Activated T-helper 9 cell treated with anti-CD3 and anti-CD28 coated beads, Interleukin-2, amount 50 U/mL, for 16 hours (primary cell): ENCODE data around the gene GRIK2.
"Not testable (repeated sequence)": the region's sequence is repeated elsewhere in the genome, so short reads cannot be mapped to it uniquely, and the experiment has no call there.

ENCODE experiments used
- DNase-seq: peaks from one replicate; pipeline ENCODE4 v3.0.0-alpha.2; 2020; ENCODE audit warnings: low read depth

GRIK2 gene

DNA sequence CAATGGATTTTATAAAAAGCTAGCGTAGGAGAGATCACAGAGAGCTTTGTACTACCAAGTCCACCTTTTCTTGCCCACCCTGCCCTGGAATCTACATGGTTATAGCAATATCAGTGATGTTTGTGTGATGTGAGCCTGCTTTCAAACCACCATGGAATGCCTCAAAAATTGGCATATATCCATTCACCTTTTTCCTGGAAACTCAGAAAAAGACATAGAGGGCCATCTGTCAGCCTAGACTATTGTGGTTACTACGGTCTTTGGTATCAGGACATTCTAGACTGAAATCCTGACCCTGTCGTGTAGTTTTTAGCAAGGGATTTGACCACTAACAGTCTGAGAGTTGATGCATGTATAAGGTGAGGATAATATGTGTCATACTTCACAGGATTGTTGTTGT, 239.6 kb downstream of the GRIK2 start:
- no peak for DNase-seq

DNA sequence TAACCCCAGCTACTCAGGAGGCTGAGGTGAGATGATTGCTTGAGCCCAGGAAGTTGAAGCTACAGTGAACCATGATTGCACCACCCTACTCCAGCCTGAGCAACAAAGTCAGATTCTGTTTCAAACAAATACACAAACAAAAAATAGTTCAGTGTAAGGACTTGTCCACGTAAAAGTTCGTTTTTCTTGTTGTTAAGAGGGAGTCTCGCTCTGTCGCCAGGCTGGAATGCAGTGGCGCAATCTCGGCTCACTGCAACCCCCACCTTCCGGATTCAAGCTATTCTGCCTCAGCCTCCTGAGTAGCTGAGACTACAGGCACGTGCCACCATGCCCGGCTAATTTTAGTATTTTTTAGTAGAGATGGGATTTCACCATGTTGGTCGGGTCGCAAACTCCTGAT, 245.4 kb downstream of the GRIK2 start:
- DNase-seq = not testable (repeated sequence)

DNA sequence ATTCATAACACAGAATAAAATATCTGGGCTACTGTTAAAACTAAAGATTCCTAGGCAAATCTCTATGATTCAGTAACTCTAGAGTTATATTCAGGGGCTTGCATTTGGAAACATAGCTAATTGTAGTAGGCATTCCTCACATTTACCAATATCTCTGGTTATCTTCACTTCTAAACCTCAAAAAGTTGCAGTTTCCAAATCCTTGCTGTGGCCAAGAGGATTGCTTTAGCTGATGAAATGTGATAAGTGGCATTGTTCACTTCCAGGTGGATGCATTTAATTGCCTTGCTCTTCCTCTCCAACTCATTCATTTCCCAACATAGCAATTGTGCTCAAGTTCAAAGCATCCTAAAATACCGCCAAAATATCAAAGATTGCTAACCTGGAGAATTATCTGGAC, 246.6 kb downstream of the GRIK2 start:
- no peak for DNase-seq

DNA sequence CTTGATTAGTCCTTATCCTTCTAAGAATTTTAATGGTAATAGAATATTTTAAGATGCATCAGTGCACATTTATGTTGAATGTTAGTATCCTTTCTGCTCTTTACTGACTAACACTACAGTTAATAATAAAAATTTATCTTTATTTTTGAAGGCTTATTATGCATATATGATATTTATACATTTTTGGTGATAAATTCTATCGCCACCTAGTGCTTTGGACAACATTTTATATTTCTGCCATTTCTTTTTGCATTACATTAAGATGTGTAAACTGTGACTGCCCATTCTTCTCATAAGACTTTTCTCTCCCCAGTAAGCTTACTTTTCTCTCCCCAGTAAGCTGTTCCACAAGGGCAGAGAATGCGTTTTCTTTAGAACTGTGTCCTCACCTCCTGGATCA, 252.3 kb downstream of the GRIK2 start:
- no peak for DNase-seq

DNA sequence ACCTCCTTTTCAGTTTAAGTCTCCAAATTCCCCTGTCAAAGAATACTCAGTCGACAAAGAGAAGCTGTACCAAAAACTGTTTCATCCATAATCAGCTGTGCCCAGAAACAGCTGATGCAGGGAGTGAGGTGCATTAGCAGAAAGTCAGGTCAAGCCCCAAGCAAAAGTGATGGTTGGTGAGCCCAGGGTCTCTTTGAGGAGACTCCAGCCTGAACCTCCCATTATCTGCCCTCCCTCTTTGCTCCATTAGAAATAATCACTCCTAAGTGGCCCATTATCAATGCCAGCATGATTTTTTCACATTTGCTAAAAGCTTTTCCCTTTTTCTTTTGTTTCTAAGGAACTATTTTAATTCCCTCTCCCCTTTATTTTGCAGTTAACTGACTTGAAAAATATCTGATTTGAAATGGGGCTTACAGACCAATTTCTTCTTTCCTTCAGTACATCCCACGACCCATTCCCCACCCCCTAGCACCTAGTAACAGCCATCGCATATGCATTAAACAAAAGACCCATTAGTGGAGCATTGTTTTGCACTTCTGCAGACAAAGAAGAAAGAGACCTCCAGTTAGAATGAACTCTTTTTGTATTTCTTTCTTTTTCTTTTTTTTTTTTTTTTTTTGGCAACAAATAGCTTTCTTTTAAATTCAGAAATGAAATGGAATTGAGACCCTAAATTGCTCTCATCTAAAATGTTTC, 257.0 kb downstream of the GRIK2 start:
- no peak for DNase-seq

DNA sequence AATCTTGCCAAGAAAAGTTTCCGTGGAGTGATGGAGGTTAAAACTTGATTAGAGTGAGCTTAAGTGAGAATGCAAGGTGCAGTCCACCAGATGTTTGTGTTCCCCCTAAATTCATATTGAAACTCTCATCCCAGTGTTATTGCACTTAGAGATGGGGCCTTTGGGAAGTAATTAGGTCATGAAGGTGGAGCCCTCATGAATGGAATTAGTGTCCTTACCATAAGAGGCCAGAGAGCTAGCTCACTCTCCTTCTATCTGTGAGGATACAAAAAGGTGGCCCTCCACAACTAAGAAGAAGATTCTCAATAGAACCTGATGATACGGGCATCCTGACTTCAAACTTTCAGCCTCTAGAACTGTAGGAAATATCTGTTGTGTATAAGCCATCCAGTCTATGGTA, 258.6 kb downstream of the GRIK2 start:
- no peak for DNase-seq

DNA sequence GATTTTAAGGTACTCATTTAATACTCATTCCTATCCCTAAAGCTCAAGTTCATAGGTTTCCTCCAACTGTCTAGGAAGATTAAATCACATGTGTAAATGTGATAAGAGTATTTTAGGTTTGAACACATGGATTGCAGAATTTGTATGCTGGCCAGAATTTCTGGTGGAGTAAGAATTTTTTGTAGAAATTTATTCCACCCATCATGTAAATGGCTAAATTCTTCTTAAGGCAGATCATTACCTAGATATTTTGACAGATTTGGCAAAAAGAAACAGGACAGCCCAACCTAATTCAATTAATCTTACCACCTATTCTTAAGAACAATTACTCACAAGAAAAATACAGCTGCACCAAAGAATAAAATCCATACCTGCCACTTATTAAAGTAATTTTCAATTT, 261.6 kb downstream of the GRIK2 start:
- DNase-seq = no peak

DNA sequence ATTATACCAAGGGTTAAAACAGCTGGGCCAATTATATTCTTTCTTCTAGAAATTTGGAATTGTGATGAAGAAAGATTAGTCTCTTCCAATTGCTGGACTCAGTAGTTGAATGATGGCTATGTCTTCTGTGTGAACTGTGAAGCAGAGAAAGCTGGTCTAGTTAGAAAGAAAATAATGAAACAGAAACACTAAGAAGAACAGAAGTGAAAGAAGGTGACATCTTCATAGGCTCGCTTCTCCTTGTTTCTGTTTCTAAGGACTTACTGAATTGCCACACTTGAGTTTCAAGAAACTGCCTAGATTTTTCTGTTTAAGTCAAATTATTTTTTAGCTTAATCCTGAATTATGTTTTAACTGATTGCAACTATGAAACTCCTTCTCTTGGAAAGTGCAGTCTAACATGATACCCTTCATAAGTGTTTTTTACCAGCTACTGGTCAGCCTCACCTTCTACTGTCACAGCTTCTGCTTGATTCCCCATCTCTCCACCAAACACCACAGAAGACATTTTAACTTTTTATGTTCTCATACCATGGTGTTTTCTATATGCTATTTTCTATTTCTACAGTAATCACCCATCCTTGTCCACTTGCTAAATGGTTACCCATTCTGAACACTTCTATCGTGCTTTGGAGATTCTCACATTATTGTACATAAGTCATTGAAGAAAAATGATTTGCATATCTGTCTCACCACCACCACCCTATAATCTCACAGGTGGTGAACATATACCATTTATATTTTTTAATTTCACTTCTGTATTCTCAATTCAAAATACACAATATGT, 268.8 kb downstream of the GRIK2 start:
- DNase-seq = no peak

DNA sequence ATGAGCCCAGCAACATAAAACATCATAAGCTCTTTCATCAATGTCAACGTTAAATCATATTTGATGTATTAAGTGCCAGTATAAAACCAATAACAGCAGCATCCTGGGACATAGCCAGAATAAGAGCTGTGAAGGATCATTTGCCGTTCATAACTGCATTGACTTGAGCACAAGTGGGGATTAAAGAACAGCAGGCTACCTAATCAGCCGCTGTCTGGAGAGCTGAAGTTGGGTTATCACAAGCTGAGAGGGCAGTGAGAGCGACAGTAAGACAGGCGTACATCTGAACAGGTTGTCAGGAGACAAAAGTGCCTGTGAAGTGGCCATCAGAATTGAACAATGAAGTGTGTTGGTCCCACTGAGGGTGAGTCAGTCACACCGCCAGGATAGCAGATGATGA, 269.6 kb downstream of the GRIK2 start:
- DNase-seq = no peak

DNA sequence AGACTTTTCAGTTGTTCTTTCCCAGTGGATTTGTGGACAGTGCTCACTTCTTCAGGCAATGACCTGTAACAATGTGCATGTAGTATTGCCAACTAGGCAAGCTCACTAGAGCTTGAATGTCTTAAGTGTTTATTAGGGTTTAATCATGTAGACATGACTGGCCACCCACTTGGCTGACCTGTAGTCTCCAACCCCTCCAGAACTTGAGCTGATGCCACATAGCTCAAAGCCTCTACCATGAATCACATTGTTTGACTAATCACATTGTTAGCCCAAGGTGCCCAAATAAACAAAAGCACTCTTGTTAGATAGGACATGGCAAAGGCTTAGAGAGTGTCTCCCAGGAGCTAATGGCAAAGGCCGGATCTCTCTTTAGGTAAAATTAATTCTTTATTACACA, 272.7 kb downstream of the GRIK2 start:
- no peak for DNase-seq

DNA sequence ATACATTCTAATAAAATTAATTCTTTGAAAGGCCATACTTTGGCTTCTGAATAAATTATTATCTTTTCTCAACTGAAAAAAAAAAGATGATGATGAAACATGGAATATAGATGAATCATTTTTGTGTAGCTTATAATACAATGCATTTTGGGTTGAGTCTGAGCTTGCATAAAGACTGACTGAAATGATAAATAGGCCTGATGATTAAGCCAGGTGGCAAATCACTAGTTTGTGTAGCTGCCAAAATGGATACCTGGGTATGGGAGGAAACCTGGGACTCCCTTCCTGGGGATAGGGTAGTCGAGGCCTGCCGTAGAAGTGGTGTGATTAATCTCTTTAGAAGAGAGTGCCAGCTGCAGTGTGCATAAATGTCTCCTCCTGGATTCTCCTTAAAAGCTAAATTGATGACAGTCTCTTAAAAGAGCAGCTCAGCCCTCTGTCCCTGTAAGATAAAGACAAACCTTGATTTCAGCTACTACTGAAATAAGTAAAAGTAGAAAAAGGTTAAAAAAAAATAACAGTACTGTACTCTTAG, 275.1 kb downstream of the GRIK2 start:
- DNase-seq = no peak

DNA sequence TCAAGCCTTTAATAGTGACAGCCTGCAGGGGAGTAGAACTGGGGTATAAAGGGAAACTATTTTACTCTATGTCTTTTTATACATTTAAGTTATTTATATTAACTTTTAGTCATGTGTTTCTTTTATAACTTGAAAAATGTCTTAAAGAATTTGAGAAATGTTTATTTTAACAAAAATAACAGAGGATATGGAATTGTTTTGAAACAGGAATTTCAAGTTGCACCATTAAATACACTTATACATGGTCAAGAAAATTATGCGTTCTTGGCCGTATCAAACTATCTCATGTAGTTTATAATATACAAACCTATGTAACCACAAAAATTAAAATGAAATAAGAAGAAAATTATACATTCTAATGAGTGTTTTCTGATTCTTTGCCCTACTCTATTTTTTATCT, 282.7 kb downstream of the GRIK2 start:
- no peak for DNase-seq

DNA sequence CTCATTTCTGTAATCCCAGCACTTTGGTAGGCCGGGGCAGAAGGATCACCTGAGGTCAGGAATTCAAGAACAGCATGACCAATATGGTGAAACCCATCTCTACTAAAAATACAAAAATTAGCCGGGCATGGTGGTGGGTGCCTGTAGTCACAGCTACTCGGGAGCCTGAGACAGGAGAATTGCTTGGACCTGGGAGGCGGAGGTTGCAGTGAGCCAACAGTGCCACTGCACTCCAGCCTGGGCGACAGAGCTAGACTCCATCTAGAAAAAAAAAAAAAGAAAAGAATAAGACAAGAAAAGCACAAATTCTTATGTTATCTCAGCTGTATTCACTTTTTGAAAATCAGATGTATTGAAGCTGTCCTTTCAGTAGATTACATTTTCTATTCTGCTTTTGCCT, 289.4 kb downstream of the GRIK2 start:
- no peak for DNase-seq

DNA sequence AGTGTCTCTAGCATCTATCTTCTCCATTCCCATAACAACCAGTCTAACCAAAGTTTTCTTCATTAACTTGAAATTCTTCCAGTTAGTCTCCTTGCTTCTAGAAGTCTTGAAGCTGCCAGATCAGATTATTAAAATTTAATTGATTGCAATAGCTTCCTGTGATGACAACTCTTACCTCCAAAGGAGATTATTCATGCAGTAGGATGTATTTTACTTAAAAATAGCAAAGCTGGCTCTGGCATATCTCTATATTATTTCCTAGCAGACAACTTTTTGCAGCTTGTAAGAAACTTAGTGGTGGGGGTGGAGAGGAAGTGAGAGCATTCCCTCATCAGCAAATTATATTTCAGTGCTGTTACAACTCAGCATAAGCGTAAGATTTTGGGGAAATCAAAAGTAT, 290.4 kb downstream of the GRIK2 start:
- DNase-seq = no peak

DNA sequence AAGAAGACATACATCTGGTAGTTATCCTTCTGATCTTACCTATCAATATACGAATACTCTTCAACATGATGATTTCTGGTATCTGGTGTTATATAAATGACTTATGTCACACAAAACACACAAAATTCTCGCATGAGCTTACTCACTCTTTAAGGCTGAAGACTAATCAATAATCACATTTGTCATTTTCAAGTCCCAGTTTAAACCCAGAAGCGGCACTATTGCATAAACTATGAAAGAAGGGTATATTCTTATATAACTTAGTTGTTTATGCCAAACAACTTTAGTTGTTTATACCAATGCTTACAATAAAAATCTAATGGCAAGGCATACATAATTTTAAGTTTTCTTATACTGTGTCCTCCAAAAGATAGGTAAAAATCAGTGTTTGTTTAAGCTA, 293.1 kb downstream of the GRIK2 start:
- no peak for DNase-seq

DNA sequence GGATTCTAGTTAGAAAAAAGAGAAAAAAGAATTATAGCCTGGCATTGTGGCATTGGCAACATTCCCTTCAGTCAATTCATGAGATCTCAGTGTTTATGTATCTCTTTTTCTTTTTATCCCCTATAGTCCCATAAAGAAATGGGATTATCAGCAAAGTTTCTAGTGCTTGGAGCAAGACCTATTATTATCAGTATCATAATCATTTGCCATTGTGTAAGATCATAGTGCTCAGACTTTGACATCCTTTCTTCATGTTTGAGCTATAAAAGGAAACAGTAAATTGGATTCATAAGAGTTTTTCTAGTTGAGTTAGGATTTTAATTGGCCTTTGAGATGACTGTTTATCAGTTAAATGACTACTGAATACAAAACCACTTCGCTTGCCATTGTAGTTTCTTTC, 295.6 kb downstream of the GRIK2 start:
- no peak for DNase-seq

DNA sequence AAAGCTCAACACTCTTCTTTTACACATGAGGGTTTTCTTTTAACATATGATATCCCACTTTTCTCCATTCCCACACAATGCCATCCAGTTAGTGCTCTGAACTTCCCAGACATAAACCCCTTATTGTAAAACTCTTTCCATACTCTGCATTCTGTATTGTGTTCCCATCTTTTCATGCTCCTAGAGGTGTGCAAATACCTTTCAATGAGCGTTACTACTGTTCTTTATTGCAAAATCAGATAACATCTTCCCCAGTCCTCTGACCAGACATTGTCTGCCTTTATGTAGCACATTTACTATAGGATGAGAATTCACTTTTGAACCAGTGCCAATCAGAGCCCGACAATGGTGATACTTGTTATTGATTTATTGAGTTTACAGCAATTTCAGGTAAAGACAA, 296.2 kb downstream of the GRIK2 start:
- DNase-seq = no peak

DNA sequence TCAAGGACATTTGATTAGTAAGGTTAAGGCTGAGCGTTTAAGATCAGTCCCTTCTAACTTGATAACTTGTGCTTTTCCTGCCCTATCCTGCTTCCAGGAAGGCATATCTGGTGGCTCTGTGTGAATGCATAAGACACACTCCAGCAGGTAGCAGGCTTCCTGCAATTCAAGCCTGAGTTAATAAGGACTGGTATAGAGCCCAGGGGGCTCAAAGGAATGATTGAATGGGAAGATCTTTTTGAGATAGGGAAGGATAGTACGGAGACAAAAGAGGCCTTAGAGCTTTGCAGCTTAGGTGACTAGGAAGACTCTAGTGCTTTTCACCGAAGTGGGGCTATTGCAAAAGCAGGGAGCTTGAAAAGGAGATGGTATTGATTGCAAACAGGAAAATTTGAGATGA, 307.1 kb downstream of the GRIK2 start:
- no peak for DNase-seq

DNA sequence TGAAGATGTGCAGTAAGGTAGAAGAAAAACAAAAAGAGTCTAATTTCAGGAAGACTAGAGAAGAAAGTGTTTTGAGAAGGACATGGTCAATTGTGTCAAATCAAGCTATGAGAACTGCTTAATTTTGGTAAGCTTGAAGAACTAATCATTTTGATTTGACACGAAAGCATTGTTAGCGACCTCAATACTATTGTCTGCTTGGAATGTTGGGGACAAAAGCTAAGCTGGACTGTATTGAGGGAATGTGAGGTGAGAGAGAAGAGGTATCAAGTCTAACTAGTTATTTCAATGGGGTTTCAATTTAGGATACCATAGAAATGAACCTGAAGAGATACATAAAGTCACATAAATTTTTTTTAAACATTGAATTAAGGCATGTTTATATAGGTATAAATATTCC, 309.8 kb downstream of the GRIK2 start:
- DNase-seq = no peak

DNA sequence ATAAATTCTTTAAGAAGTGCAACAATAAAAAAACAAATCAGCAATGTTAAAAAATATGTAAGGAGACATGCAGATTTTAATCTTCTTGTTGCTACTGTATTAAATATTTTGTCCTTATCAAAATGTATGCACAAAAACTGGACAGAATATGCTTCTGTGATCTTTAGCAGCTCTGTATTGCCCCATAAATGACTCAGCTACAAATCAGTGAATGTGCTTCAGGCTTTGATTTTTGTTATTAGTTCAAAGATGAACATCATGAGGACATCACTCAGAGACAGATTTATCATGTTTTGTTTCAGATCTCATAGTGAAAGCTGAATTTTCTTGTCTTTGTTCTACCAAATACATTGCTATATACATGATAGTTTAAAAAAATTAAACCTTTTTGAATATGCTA, 312.4 kb downstream of the GRIK2 start:
- DNase-seq = no peak

DNA sequence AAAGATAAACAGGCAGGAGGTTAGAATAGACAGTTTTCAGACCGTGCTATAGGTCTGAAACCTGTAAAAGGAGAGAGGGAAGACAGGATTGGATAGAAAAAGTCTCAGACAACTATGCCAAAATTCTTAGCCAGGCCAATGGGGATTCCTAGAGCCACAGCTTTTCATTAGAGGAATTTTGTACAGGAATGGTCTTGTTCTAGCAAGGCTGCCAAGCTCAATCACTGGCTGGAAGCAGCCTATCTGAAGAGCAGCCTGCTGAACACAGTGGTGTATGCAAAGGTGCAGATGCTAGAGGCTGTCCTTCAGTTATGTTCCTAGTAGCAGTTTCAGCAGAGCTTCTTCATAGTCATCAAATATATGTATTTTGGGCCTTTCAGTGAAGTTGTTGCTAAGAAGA, 313.1 kb downstream of the GRIK2 start:
- DNase-seq = no peak

DNA sequence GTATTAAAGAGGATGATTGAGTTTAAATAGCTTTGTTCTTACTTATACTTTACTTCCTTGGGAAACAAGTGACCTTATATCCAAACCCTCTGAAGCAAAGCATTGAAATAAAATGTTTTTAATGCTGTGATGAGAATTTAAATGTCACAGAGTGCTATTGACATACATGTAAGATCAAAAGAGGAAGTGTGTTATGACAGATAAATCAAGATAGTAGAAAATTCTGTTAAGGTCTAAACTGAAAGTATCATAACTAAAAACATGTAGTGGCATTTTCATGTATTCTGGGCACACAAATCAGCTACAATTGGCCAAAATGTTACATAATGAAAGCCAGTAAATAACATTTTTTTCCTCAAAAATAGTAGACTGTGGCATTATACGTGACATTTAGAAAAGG, 318.0 kb downstream of the GRIK2 start:
- no peak for DNase-seq

DNA sequence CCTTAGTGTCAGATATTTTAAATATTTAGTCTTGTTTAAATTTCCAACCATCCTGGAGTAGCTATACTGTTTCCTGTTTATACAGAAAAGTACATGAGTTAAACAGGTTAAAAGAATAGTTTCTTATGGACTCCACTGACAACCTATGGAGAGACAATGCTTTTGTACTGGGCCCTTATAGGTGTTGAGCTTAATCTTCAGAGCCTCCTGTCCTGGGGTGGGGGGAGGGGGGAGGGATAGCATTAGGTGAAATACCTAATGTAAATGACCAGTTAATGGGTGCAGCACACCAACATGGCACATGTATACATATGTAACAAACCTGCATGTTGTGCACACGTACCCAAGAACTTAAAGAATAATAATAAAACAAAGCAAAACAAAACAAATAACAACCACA, 322.9 kb downstream of the GRIK2 start:
- DNase-seq = no peak

DNA sequence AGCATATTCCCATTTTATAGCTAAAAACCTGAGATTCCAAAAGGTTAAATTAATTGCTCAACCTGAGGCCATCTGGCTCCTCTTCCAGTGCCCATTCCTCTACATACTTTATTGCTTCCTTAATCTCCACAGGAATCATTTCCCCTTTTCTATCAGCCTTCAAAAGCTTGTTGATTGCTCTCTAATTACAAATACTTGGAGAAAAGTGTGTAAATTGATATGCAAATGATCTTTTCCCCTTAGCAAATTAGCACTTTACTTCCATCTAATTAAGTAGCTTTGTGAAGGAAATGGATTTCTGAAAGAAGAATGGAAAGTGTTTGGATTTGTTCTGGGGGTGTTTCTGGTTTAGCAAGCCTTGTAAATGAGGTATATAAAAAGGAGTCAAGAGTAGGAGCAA, 323.3 kb downstream of the GRIK2 start:
- no peak for DNase-seq
